Ascending aorta (tissue), 2 donors: ENCODE results near the gene MPHOSPH8. TPM values are rescaled to one million over a fixed set of nuclear protein-coding genes. Genes with fewer than 3 reads are reported as not detected.
"Not testable (repeated sequence)": the region's sequence is repeated elsewhere in the genome, so short reads cannot be mapped to it uniquely, and the experiment has no call there.

ENCODE experiments used
- DNase-seq, 2 donors: peaks; one replicate each; pipeline ENCODE4 v3.0.0-alpha.2; 2019; ENCODE audit warnings: low spot score in 2 of 2
- H3K27ac ChIP-seq, 2 donors: fragments of 200-600 bp; sonication (generic); one replicate each; pipeline ENCODE4 v1.5.1; 2016 to 2017; ENCODE audit warnings: mild to moderate bottlenecking in 1 of 2
- H3K27me3 ChIP-seq: fragments of 200-600 bp; sonication (generic); one replicate; pipeline ENCODE4 v1.5.1; 2017
- H3K36me3 ChIP-seq, 2 donors: fragments of 200-600 bp; sonication (generic); one replicate each; pipeline ENCODE4 v1.5.1; 2016
- H3K4me1 ChIP-seq, 2 donors: fragments of 200-600 bp; sonication (generic); one replicate each; pipeline ENCODE4 v1.5.1; 2016 to 2017; ENCODE audit warnings: mild to moderate bottlenecking in 1 of 2
- H3K4me3 ChIP-seq, 2 donors: fragments of 200-600 bp; sonication (generic); one replicate each; pipeline ENCODE4 v1.5.1; 2016 to 2017; ENCODE audit warnings: mild to moderate bottlenecking in 1 of 2
- H3K9me3 ChIP-seq, 2 donors: fragments of 200-600 bp; sonication (generic); one replicate each; pipeline ENCODE4 v1.5.1; 2016
- CTCF ChIP-seq, 3 experiments: fragments of 200-600 bp in 2 of 3; fragments of 450-650 bp in 1 of 3; sonication (generic) in 2 of 3; IDR thresholded peaks; one replicate each; pipeline ENCODE4 v1.5.1; 2016 to 2019; ENCODE audit warnings: antibody characterized with exemption in 3 of 3, mild to moderate bottlenecking in 1 of 3, moderate library complexity in 1 of 3
- intact Hi-C: fragments of 100-400 bp; cut with DNase I; formaldehyde crosslinking; loops from one replicate; pipeline ENCODE4 v1.15.1; 2023
- total RNA-seq: library from RNA; depleted of rRNA; stranded (reverse); fragments of >200 nt; gene quantifications from one replicate; pipeline ENCODE4 v1.1.0, GENCODE V29; 2016

The MPHOSPH8 gene
- total RNA-seq, 1 donor from 2014 or later: 18.5 TPM

DNA sequence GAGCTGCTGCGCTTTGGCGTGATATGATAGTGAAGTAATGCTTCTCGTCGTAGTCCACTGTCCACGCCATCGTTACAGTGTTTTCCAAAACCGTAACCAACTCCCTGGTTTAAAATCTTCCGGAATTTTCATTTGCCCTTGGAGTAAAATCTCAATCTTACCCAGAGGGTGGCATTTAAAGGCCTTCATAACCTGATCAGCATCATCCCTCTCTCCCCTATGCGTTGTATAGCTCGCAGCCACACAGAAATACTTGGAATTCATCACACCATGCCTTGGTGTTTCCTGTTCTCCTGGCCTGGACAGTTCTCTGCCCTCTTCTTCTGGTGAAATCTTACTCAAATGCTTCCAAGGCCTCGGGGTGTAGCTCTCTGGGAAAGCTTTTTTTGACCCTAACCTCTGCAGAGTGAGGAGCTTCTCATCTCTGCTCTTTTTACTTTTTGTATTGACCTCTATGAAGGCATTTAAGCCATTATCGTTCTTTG, 839 bp downstream of the MPHOSPH8 start:
- Histone ChIP-seq H3K36me3 (no peaks in the 10 kb centered on the region), H3K4me1 (peaks cover 5 to 23% of the 10 kb centered on the region in 2 donors), H3K4me3 (peak overlapping the region; percentile 71 to 93), H3K9me3 (no peaks in the 10 kb centered on the region), H3K27me3 (no peaks in the 10 kb centered on the region), H3K27ac (peak overlapping the region; percentile 92 to 93)
- no peak for DNase-seq
- TF ChIP-seq CTCF (IDR thresholded peaks at IDR 0.05): no peak
- intact Hi-C loops: loop anchor here (5.0 kb wide), 2 partner anchors 933 to 1823 kb away; partner anchors contain the start of genes IFT88 and ZDHHC20

DNA sequence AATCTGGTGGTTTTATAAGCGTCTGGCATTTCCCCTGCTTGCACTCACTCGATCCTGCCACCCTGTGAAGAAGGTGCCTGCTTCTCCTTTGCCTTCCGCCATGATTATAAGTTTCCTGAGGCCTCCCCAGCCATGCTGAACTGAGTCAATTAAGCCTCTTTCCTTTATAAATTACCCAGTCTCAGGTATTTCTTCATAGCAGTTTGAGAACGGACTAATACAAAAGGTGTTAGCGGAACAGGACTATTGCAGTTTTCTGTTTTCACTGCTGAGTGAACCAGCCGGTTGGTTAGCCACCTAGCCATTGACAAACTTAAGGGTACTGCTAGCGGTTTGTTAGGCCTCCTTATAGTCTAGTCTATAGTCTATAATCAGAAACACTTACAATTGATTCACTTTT, 2.5 kb downstream of the MPHOSPH8 start:
- H3K36me3 ChIP-seq, H3K27ac ChIP-seq, H3K27me3 ChIP-seq, DNase-seq, intact Hi-C loops, H3K9me3 ChIP-seq: not testable (repeated sequence)
- Histone ChIP-seq H3K4me3 (peak overlapping the region; percentile 7 to 71), H3K4me1 (peaks cover 5 to 23% of the 10 kb centered on the region in 2 donors)

DNA sequence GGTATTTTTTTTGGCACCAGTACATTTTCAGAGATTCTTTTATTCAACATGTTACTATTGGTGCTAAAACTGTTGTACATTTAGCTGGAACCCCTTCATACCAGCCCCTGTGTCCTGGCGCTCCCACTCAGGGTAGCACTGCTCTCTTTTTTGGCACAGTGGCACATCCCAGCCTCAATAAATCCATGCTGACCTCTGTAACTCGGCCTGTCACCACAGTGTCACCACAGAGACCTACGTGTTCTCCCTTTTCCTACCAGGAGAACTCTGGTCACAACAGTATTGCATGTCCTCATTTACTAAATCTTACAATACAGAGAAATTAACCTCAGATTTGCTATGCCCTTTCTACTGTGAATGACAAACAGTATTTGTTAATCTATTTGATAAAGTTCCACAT, 10.2 kb downstream of the MPHOSPH8 start:
- H3K27me3 ChIP-seq: no peaks in the 10 kb centered on the region
- no peak for TF ChIP-seq CTCF (IDR thresholded peaks at IDR 0.05)
- no peak for DNase-seq
- no peak overlapping the region for H3K4me3 ChIP-seq
- H3K27ac ChIP-seq: no peak overlapping the region
- no peaks in the 10 kb centered on the region for H3K4me1 ChIP-seq
- intact Hi-C loops: no loop called here
- H3K36me3 ChIP-seq: peaks cover 18 to 54% of the 10 kb centered on the region in 2 donors
- no peaks in the 10 kb centered on the region for H3K9me3 ChIP-seq

DNA sequence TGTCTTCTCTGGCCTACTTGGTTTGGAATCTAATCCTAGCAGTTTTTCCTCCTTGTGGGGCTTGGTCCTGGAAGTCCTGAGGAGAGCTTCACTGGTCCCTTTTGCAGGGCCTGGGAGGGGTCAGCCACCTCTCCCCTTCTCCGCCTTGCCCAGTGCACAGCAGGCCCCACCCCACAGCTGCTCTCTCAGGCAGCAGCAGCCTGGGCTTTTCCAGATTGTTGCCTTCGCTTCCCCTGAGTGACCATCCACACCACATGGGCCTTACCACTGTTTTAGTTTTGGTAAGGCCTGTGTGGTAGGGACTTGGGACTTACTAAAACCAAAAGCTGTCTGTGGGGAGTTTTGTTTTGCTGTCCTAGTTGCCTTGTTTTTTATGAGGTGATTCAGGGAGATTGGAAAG, 11.5 kb downstream of the MPHOSPH8 start:
- intact Hi-C loops: no loop called here

GRCh38 chr13:19646063-19646462, 12.6 kb downstream of the MPHOSPH8 start:
- DNase-seq: no peak
- intact Hi-C loops: no loop called here

More for the DNA sequence above, 11.5 kb downstream of the MPHOSPH8 start:
- no peaks in the 10 kb centered on the region for H3K27me3 ChIP-seq
- no peaks in the 10 kb centered on the region for H3K9me3 ChIP-seq
- no peak overlapping the region for H3K27ac ChIP-seq
- no peak overlapping the region for H3K4me3 ChIP-seq
- H3K36me3 ChIP-seq: peaks cover 28 to 65% of the 10 kb centered on the region in 2 donors
- DNase-seq: no peak
- H3K4me1 ChIP-seq: no peaks in the 10 kb centered on the region
- no peak for TF ChIP-seq CTCF (IDR thresholded peaks at IDR 0.05)

DNA sequence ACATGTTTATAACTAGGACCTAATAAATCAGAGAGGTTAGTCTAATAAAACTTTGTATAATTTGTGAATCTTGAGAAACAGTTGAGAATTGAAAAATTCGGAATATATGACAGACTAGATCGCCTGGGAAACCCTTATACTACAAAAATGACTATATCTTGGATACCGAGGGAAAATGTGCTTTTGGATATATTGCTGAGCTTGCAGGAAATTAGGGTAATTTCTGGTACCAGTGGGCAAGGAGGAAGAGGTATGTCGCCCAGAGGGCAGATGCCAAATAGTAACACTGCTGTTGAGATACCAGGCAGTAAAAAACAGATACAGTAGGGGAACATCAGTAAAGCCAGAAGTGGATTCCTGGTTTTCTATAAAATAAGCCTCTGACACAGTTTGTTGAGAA, 17.3 kb downstream of the MPHOSPH8 start:
- Histone ChIP-seq H3K9me3 (no peaks in the 10 kb centered on the region), H3K4me3 (no peak overlapping the region), H3K4me1 (no peaks in the 10 kb centered on the region), H3K27me3 (no peaks in the 10 kb centered on the region), H3K27ac (no peak overlapping the region), H3K36me3 (peaks cover 40 to 67% of the 10 kb centered on the region in 2 donors)
- DNase-seq: no peak
- intact Hi-C loops: no loop called here
- TF ChIP-seq CTCF (IDR thresholded peaks at IDR 0.05): no peak

More at GRCh38 chr13:19646063-19646462, 12.6 kb downstream of the MPHOSPH8 start:
- Histone ChIP-seq H3K9me3 (no peaks in the 10 kb centered on the region), H3K36me3 (peaks cover 37 to 76% of the 10 kb centered on the region in 2 donors), H3K4me3 (no peak overlapping the region), H3K4me1 (no peaks in the 10 kb centered on the region), H3K27me3 (no peaks in the 10 kb centered on the region), H3K27ac (no peak overlapping the region)
- no peak for TF ChIP-seq CTCF (IDR thresholded peaks at IDR 0.05)
